Ishikawa (cell line): ENCODE measurements around the gene COL18A1.

Experiments
- CEBPB ChIP-seq: IDR thresholded peaks from 2 replicates; pipeline ENCODE4 v1.6.1; 2012
- CREB1 ChIP-seq: IDR thresholded peaks from 2 replicates; pipeline ENCODE4 v1.6.1; 2012; ENCODE audit warnings: low read depth
- EGR1 ChIP-seq: IDR thresholded peaks from 2 replicates; pipeline ENCODE4 v1.6.1; 2012
- EP300 ChIP-seq: IDR thresholded peaks from 2 replicates; pipeline ENCODE4 v1.6.1; 2012; ENCODE audit warnings: borderline replicate concordance
- FOXM1 ChIP-seq: IDR thresholded peaks from 2 replicates; pipeline ENCODE4 v1.6.1; 2012; ENCODE audit warnings: low read depth, borderline replicate concordance
- MAX ChIP-seq: IDR thresholded peaks from 2 replicates; pipeline ENCODE4 v1.6.1; 2012
- NFIC ChIP-seq: IDR thresholded peaks from 2 replicates; pipeline ENCODE4 v1.6.1; 2012
- RAD21 ChIP-seq: IDR thresholded peaks from 2 replicates; pipeline ENCODE4 v1.6.1; 2012; ENCODE audit warnings: low read depth
- REST ChIP-seq: IDR thresholded peaks from 2 replicates; pipeline ENCODE4 v1.6.1; 2012; ENCODE audit warnings: low read depth, mild to moderate bottlenecking
- TAF1 ChIP-seq: IDR thresholded peaks from 2 replicates; pipeline ENCODE4 v1.6.1; 2012; ENCODE audit warnings: low read depth, mild to moderate bottlenecking
- TCF12 ChIP-seq: IDR thresholded peaks from 2 replicates; pipeline ENCODE4 v1.6.1; 2012; ENCODE audit warnings: low read depth
- TEAD4 ChIP-seq: IDR thresholded peaks from 2 replicates; pipeline ENCODE4 v1.6.1; 2012
- YY1 ChIP-seq: IDR thresholded peaks from 2 replicates; pipeline ENCODE4 v1.6.1; 2012; ENCODE audit warnings: low read depth
- ZBTB7A ChIP-seq: IDR thresholded peaks from 2 replicates; pipeline ENCODE4 v1.6.1; 2012; ENCODE audit warnings: low read depth
- TF ChIP-seq, protein P1 (sequence below): IDR thresholded peaks from 2 replicates; pipeline ENCODE4 v1.6.1; 2012

The COL18A1 gene

DNA sequence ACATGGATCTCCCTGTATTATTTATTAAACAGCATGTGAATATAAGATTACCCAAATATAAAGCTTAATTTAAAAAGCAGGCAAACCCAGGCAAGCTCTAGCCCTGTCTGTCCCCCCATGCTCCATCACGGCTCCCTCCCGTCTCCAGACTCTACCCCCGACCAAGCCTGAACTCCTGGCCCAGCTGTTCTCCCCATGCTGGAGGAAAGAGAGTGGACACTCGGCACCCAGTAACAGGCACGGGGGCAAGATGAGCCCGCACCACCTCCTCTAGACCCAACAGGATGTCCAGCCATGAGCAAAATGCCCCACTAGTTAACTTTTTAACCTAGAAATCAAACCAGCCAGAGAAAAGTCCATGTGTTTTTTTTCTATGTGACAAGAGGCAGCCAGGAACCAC is 118.0 kb downstream of the COL18A1 start:
- TF ChIP-seq TAF1 (no peak), CREB1 (no peak), MAX (no peak), EGR1 (no peak), REST (no peak)

DNA sequence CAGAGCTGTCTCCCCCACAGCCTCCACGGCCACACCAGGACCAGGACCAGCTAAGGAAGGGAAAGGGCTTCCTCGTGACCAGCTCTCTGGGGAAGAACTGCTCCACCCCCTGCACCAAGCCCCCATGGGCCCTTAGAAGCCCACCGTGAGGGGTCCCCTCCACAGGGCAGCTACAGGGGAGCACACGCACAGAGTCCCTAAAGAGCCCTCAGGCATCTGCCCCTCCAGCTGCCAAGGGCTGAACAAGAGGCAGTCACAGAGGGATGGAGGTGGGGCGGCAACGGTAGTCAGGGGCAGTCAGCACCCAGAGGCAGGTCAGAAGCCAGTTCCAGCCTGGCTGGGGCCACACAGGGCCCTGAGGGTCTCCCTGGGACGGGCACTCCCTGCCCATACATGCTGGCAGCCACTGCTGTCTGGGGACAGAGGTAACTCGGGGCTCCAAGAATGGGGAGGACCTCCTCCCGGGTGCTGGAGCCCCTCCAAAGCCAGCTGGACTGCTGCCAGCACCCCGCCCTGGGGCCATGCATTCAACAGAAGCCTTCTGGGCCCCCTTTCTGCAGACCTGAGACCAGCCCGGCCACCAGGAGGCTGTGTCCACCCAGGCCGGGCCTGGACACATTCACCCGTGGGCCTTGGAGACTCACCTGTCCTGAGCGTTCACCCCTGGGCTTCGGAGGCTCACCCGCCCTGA is 118.6 kb downstream of the COL18A1 start:
- no peak for TF ChIP-seq ZBTB7A
- TF ChIP-seq TCF12 = no peak
- TF ChIP-seq NFIC = no peak
- TF ChIP-seq, protein P1, sequence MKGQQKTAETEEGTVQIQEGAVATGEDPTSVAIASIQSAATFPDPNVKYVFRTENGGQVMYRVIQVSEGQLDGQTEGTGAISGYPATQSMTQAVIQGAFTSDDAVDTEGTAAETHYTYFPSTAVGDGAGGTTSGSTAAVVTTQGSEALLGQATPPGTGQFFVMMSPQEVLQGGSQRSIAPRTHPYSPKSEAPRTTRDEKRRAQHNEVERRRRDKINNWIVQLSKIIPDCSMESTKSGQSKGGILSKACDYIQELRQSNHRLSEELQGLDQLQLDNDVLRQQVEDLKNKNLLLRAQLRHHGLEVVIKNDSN = no peak
- no peak for TF ChIP-seq EGR1
- no peak for TF ChIP-seq TAF1
- no peak for TF ChIP-seq CEBPB
- TF ChIP-seq TEAD4 = no peak
- TF ChIP-seq EP300 = no peak
- TF ChIP-seq YY1 = no peak

DNA sequence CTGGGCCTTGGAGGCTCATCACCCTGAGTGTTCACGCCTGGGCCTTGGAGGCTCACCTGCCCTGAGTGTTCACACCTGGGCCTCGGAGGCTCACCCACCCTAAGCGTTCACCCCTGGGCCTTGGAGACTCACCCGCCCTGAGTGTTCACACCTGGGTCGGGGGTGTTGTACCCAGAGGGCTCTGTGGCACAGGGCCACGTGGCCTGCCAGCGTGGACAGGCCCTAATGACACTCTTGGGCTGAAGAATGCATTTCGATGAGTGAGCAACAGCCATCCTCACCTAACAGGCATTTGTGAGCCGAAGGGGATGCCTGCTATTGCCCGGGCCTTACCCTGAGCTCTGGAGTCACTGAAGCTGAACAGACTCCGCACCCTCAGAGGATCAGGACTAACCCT is 119.8 kb downstream of the COL18A1 start:
- TF ChIP-seq, protein P1 = no peak
- no peak for TF ChIP-seq EP300
- TF ChIP-seq FOXM1 = no peak
- TF ChIP-seq CREB1 = no peak
- TF ChIP-seq EGR1 = no peak
- no peak for TF ChIP-seq TCF12
- no peak for TF ChIP-seq RAD21
- TF ChIP-seq YY1 = no peak
- TF ChIP-seq REST = no peak
- no peak for TF ChIP-seq NFIC
- TF ChIP-seq TAF1 = no peak
- TF ChIP-seq TEAD4 = no peak
- TF ChIP-seq MAX = no peak

DNA sequence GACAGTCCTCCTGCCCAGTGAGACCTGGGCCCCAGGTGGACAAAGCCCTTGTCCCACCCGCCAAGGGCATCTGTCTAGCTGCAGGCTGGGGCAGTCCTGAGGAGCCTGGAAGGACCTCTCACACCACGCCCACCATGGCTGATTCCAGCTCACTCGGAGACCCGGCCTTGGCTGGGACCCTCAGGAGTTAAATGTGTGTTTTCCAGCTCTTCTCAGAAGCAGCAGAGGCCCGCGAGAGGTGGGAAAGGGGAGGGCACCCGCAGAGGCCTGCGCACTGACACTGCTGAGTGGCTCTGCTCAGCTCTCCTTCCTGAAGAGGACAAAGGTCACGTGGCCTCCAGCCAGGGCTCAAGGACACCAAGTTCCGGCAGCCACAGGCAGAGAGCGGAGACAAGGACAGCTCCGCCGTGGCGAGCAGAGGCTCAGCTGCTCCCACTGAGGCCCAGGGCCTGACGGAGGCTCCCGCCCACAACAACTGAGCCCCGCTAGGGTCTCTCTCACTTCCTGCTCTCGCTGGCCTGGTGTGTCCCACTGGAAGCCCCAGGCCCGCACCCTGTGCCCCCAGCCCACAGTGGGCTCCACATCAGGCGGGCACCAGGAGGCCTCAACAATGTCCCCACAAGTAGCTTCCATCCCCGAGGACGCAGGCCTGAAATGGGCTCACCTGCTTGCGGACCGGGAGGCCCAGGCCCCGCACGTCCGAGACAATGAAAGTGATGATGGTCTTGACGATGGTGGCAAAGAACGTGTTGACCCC is 120.4 kb downstream of the COL18A1 start:
- TF ChIP-seq REST = no peak
- TF ChIP-seq NFIC = no peak
- no peak for TF ChIP-seq TCF12
- no peak for TF ChIP-seq MAX
- no peak for TF ChIP-seq CREB1
- TF ChIP-seq RAD21 = no peak
- TF ChIP-seq, protein P1 = no peak
- TF ChIP-seq TAF1 = no peak
- no peak for TF ChIP-seq EGR1
- TF ChIP-seq CEBPB = no peak
- no peak for TF ChIP-seq TEAD4
- no peak for TF ChIP-seq FOXM1
- no peak for TF ChIP-seq ZBTB7A
- TF ChIP-seq YY1 = no peak
- TF ChIP-seq EP300 = no peak
